Esophagus (tissue), 2 donors: ENCODE data around the gene UBE3B. TPM values are rescaled to one million over a fixed set of nuclear protein-coding genes. Genes with fewer than 3 reads are reported as not detected.

Source experiments
- H3K27ac ChIP-seq, 2 donors: one replicate each; pipeline ENCODE4 v1.5.1; 2013; ENCODE audit warnings: low read depth in 2 of 2, mild to moderate bottlenecking in 2 of 2, inconsistent platforms in 1 of 2, low read length in 1 of 2, moderate library complexity in 1 of 2
- H3K27me3 ChIP-seq, 2 donors: one replicate each; pipeline ENCODE4 v1.6.1; 2013; ENCODE audit warnings: low read length in 2 of 2, control low read depth in 1 of 2, mild to moderate bottlenecking in 1 of 2; ENCODE audit not compliant: insufficient read depth in 2 of 2, control insufficient read depth in 1 of 2
- H3K36me3 ChIP-seq, 2 donors: one replicate each; pipeline ENCODE4 v1.6.1; 2013; ENCODE audit warnings: low read length in 1 of 2; ENCODE audit not compliant: control insufficient read depth in 2 of 2, insufficient read depth in 2 of 2
- H3K4me1 ChIP-seq, 2 donors: one replicate each; pipeline ENCODE4 v1.6.1; 2013; ENCODE audit warnings: low read length in 1 of 2; ENCODE audit not compliant: control insufficient read depth in 2 of 2, insufficient read depth in 2 of 2
- H3K4me3 ChIP-seq, 2 donors: one replicate each; pipeline ENCODE4 v1.5.1; 2013; ENCODE audit warnings: low read length in 2 of 2, mild to moderate bottlenecking in 2 of 2, low read depth in 1 of 2, moderate library complexity in 1 of 2
- H3K9me3 ChIP-seq, 2 donors: one replicate each; pipeline ENCODE4 v1.6.1; 2013; ENCODE audit warnings: mild to moderate bottlenecking in 2 of 2, low read depth in 1 of 2, low read length in 1 of 2, moderate library complexity in 1 of 2; ENCODE audit not compliant: control insufficient read depth in 2 of 2, insufficient read depth in 1 of 2
- WGBS, 2 donors: extraction: QIAGEN DNeasy Blood & Tissue Kit; methylation state at CpG; one replicate each; pipeline ENCODE4 v1.1.7; 2013; 5-methylcytosine and 5-hydroxymethylcytosine counted together
- polyA plus RNA-seq, 2 donors: library from polyadenylated mRNA; stranded (reverse); fragments of 200-250 nt; gene quantifications; one replicate each; pipeline ENCODE4 v1.2.3, GENCODE V29; 2013
- donor health status: healthy with polysubstance abuse.
- donor health status: Bipolar disorder and iron deficiency.

Gene UBE3B
- polyA plus RNA-seq, 2 donors = 12.6 to 14.0 TPM

DNA sequence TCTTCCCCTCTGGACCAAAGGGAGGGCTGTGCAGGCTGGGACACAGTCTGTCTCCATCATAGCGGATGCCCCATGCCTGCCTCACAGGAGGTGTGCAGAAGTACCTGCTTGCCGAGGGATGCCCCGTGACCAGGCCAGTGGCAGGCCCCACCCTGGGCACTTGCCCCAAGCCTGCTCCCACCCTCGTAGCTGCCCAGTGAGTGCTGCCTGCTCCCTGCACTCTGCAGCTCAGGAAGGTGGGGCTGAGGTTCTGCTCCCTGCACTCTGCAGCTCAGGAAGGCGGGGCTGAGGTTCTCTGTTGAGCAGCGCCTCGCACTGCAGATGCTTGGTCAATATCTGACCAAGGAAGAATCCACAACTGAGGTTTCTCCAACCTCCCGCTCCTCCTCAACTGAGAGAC is 89.0 kb downstream of the UBE3B start:
- H3K4me1 ChIP-seq = no peaks in the 10 kb centered on the region
- peaks cover 7 to 56% of the 10 kb centered on the region in 2 donors for H3K36me3 ChIP-seq
- WGBS, 2 donors = 89 to 91% methylated on average over 8 of the region's 8 CpGs
- H3K27me3 ChIP-seq = no peaks in the 10 kb centered on the region
- no peak overlapping the region for H3K27ac ChIP-seq
- H3K9me3 ChIP-seq = no peaks in the 10 kb centered on the region
- no peak overlapping the region for H3K4me3 ChIP-seq

DNA sequence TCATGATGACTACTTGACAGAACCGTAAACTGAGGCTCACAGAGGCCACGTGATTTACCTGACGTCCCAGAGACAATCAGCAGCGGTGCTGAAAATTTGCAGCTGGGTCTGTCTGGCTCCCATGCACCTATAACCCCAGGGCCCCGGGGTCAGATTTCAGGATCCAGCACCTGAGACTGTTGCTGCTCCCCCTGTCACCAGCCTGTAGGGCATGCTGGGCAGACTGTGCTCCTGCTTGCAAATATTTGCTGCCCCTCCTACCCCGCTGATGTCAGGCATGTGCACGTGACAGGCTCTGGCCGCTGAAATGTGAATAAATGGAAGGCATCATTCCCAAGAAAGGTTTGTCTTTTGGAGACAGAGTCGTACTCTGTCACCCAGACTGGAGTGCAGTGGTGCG is 89.9 kb downstream of the UBE3B start:
- no peak overlapping the region for H3K27ac ChIP-seq
- 86 to 87% methylated on average over 10 of the region's 10 CpGs for WGBS, 2 donors
- H3K4me3 ChIP-seq = no peak overlapping the region
- H3K27me3 ChIP-seq = no peaks in the 10 kb centered on the region
- peaks cover 7 to 50% of the 10 kb centered on the region in 2 donors for H3K36me3 ChIP-seq
- H3K4me1 ChIP-seq = no peaks in the 10 kb centered on the region
- H3K9me3 ChIP-seq = no peaks in the 10 kb centered on the region

DNA sequence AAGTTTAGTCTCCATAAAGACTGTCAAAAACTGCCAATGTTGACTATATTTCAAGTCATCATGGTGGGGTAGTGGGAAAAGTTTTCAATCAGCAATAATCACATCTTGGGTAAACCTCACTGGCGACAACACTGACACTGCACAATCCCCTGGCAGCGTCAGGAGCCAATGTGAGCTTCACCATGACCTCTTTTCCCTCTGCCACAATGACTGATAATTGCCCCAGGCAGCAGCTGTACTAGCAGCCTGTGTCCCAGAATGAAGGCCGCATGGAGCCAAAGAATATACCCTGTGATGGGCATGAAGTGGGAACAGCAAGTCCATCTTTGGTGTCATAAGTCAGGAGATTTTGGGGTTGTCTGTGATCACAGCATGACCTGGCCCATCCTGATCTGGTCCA is 90.5 kb downstream of the UBE3B start:
- no peak overlapping the region for H3K27ac ChIP-seq
- WGBS, 2 donors = 64 to 96% methylated on average over 3 of the region's 3 CpGs
- no peak overlapping the region for H3K4me3 ChIP-seq
- H3K27me3 ChIP-seq = no peaks in the 10 kb centered on the region
- no peaks in the 10 kb centered on the region for H3K4me1 ChIP-seq
- H3K9me3 ChIP-seq = no peaks in the 10 kb centered on the region
- H3K36me3 ChIP-seq = peaks cover 4 to 48% of the 10 kb centered on the region in 2 donors

DNA sequence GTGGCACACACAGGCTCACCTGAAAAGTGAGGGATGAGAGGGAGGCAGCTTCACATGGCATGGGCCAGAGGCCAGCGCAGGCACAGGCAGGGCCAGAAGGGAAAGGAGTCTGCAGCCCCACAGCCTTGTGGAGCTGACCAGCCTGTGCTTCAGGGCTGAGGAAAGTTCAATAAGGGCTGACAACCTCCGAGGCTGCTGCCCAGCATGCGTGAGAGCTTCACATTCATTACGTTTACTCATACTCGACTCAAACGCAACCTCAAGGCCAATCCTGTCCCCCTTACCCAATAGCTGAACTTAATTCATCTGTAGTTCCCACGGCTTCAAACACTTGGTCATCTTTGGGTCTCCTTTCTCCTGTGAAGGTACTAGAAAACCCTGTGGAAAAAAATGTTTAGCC is 91.1 kb downstream of the UBE3B start:
- Histone ChIP-seq H3K36me3 (peaks cover 4 to 43% of the 10 kb centered on the region in 2 donors), H3K4me3 (no peak overlapping the region), H3K4me1 (no peaks in the 10 kb centered on the region), H3K27me3 (no peaks in the 10 kb centered on the region), H3K27ac (no peak overlapping the region), H3K9me3 (peaks cover 0 to 3% of the 10 kb centered on the region in 2 donors)
- WGBS, 2 donors = 77 to 87% methylated on average over 7 of the region's 7 CpGs

DNA sequence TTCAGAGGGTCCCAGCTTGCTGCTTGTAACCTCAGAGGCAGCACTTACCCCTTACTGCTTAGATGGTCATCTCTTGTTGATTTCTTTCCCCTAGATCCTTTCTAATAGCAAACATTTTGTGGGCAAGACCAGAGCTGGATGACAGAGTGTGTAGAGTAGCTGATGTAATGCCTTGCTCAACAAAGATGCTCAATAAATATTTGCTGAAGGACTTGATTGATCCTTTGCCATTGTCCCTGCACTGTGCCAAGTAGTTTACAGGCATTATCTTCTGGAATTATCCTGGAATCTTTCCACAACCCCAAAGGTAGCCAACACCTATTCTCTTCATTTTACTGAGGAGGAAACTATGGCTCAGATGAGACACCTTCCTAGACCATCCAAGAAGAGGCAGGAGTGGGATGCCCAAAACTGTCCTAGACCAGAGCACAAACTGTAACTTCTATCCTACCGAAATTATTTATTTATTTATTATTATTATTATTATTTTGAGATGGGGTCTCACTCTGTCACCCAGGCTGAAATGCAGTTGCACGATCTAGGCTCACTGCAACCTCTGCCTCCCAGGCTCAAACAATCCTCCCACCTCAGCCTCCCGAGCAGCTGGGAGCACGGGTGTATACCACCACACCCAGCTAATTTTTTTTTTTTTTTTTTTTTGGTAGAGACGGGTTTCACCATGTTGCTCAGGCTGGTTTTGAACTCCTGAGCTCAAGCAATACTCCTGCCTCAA is 94.5 kb downstream of the UBE3B start:
- H3K27ac ChIP-seq = no peak overlapping the region
- whole genome bisulfite sequencing, 2 donors = 80 to 81% methylated on average over 5 of the region's 5 CpGs
- H3K27me3 ChIP-seq = no peaks in the 10 kb centered on the region
- peaks cover 9 to 25% of the 10 kb centered on the region in 2 donors for H3K36me3 ChIP-seq
- peaks cover 0 to 3% of the 10 kb centered on the region in 2 donors for H3K9me3 ChIP-seq
- no peaks in the 10 kb centered on the region for H3K4me1 ChIP-seq
- no peak overlapping the region for H3K4me3 ChIP-seq

DNA sequence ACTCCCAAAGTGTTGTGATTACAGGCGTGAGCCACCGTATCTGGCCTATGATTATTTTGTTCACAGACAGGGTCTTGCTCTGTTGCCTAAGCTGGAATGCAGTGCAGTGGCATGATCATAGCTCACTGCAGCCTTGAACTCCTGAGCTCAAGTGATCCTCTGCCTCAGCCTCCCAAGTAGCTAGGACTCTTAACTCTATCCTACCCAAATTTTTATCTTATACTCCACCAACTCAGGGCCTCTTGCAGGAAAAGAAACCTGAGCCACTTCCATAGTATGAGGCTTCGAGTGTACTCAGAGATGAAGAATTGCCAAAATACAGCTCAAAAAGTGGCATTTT is 95.0 kb downstream of the UBE3B start:
- no peak overlapping the region for H3K27ac ChIP-seq
- peaks cover 0 to 3% of the 10 kb centered on the region in 2 donors for H3K9me3 ChIP-seq
- H3K4me3 ChIP-seq = peak overlapping the region in 1 of 2 donors; percentile 64
- H3K4me1 ChIP-seq = no peaks in the 10 kb centered on the region
- H3K36me3 ChIP-seq = peaks cover 7 to 22% of the 10 kb centered on the region in 2 donors
- 73 to 76% methylated on average over 3 of the region's 3 CpGs for WGBS, 2 donors
- H3K27me3 ChIP-seq = no peaks in the 10 kb centered on the region

DNA sequence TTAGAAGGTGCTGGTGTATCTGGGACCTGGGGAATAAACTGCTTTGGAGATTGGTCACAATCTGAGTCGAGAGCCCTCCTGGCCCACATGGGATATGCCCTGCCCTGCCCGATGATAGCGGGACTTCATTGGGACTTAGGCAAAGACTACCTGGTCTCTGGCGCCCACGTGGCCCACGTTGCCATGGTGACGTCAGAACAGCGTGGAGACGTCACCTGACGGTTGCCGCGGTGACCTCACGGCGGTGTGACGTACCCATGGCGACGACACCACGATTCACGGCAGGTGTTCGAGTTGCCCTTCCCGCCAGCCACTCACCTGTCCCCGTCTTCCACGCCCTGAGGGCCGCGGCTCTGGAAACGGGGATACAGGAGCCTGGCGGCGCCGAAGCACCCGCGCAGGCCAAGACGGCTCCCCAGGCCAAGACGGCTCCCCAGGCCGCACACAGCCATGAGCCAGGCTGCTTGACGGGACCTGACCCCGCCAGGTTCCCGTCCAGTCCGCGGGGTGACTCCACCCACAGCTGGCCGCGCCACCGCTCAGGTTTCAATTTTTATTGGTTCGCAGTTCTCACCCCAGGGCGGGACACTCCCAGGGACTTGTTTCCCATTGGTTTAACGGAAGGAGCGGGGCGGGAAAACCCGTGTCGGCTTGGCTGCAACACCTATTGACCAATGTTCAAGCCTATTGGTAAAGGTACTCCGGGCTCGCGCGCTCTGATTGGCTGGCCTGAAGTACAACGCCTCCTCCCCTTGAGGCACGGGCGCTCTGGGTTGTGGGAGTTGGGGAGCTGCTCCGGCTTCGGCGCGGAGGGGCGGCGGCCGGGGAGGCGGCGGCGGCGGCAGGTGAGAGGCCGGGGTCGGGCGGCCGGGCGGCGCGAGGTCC is 95.8 kb downstream of the UBE3B start, which contains the start of the genes MMAB and MVK:
Gene MMAB (minus strand): TSS at position 476 of the 885 bp plus-strand sequence. CDS start 24 bp downstream, at position 452.
Gene MVK (plus strand): TSS at position 766 of the 885 bp plus-strand sequence. CDS start 1,029 bp downstream, outside the sequence.
- peak within 1 kb of the TSS; percentile 88 to 90 for H3K27ac ChIP-seq
- peaks cover 0 to 3% of the 10 kb centered on the region in 2 donors for H3K9me3 ChIP-seq
- peaks cover 8 to 18% of the 10 kb centered on the region in 2 donors for H3K36me3 ChIP-seq
- peak within 1 kb of the TSS; percentile 64 to 93 for H3K4me3 ChIP-seq
- H3K4me1 ChIP-seq = no peaks in the 10 kb centered on the region
- H3K27me3 ChIP-seq = no peaks in the 10 kb centered on the region
- 1% methylated on average over 64 to 74 of the region's 74 CpGs for WGBS, 2 donors

DNA sequence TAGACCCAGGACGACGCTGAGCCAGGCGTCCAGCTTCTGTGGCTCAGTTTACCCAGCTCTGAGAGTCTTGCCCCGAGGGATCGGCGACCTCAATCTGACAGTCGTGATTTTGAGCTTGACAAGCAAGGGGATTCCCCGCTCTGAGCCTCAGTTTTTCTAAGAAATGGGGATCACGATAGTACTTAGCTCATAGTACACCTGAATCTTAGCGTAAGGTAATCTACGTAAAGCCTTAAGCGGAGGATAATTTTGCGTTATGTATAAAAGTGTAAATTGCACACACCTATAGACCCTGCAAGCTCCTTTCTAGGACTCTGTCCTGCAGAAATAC is 96.4 kb downstream of the UBE3B start:
- H3K27ac ChIP-seq = peak overlapping the region; percentile 59 to 73
- peak overlapping the region; percentile 64 for H3K4me3 ChIP-seq
- no peaks in the 10 kb centered on the region for H3K4me1 ChIP-seq
- H3K27me3 ChIP-seq = no peaks in the 10 kb centered on the region
- H3K36me3 ChIP-seq = peaks cover 8 to 19% of the 10 kb centered on the region in 2 donors
- H3K9me3 ChIP-seq = peaks cover 0 to 3% of the 10 kb centered on the region in 2 donors
- WGBS, 2 donors = 1% methylated on average over 13 of the region's 13 CpGs

DNA sequence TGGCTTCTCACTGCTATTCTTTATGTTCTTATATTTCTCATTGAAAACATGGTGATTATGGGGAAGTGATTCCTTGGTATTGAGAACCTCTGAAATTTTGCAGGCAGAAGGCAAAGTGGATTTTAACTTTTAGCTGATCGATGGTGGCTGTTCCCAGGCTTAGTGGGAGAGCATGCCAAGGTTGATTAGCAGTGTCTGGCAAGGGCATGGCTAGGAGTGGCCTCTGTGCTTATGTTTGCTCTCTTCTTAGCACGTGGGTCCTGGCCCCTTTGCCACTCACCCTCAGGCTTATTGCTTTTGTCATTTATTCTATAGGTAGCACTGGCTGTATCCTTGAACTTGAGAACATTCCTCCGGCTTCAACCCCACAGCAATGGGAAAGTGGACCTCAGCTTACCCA is 98.2 kb downstream of the UBE3B start:
- peaks cover 0 to 3% of the 10 kb centered on the region in 2 donors for H3K9me3 ChIP-seq
- 72 to 78% methylated on average over 3 of the region's 3 CpGs for WGBS, 2 donors
- H3K27ac ChIP-seq = no peak overlapping the region
- H3K27me3 ChIP-seq = no peaks in the 10 kb centered on the region
- peaks cover 0 to 2% of the 10 kb centered on the region in 2 donors for H3K4me1 ChIP-seq
- H3K4me3 ChIP-seq = no peak overlapping the region
- H3K36me3 ChIP-seq = peaks cover 8 to 25% of the 10 kb centered on the region in 2 donors
